Activated CD8-positive, alpha-beta memory T cell treated with anti-CD3 and anti-CD28 coated beads, Interleukin-2, amount 50 U/mL, for 24 hours (primary cell): ENCODE data around the gene TRPM8.

Experiments used
- DNase-seq: peaks from one replicate; pipeline ENCODE4 v3.0.0-alpha.2; 2020; ENCODE audit errors: extremely low read depth

Gene TRPM8

GRCh38 chr2:234044157-234044556 lies 127.0 kb downstream of the TRPM8 start:
- no peak for DNase-seq

GRCh38 chr2:234046521-234046920 lies 129.3 kb downstream of the TRPM8 start:
- DNase-seq = no peak

- no peak for DNase-seq
These were observed 130.2 kb downstream of the TRPM8 start for GRCh38 chr2:234047361-234047760.

GRCh38 chr2:234048049-234048448 lies 130.9 kb downstream of the TRPM8 start:
- DNase-seq = no peak

GRCh38 chr2:234050455-234051135 lies 133.4 kb downstream of the TRPM8 start, which contains the start of gene SPP2:
Gene SPP2, plus strand, starts transcription at chr2:234050702. Its CDS starts 85 bp downstream, at chr2:234050787.
- no peak for DNase-seq

- no peak for DNase-seq
These were observed 134.3 kb downstream of the TRPM8 start for GRCh38 chr2:234051374-234052070.

- DNase-seq = no peak
These were observed 141.7 kb downstream of the TRPM8 start for GRCh38 chr2:234058881-234059280.

GRCh38 chr2:234060236-234060635 lies 143.1 kb downstream of the TRPM8 start:
- DNase-seq = no peak

GRCh38 chr2:234061624-234062257 lies 144.6 kb downstream of the TRPM8 start:
- no peak for DNase-seq

GRCh38 chr2:234066587-234066986 lies 149.4 kb downstream of the TRPM8 start:
- no peak for DNase-seq
